Epidermal melanocyte (primary cell): ENCODE results near the gene APOA4.

ENCODE experiments used
- DNase-seq: peaks from one replicate; pipeline ENCODE4 v3.0.0; 2011; ENCODE audit warnings: low spot score; ENCODE audit not compliant: insufficient read length

APOA4 gene

DNA sequence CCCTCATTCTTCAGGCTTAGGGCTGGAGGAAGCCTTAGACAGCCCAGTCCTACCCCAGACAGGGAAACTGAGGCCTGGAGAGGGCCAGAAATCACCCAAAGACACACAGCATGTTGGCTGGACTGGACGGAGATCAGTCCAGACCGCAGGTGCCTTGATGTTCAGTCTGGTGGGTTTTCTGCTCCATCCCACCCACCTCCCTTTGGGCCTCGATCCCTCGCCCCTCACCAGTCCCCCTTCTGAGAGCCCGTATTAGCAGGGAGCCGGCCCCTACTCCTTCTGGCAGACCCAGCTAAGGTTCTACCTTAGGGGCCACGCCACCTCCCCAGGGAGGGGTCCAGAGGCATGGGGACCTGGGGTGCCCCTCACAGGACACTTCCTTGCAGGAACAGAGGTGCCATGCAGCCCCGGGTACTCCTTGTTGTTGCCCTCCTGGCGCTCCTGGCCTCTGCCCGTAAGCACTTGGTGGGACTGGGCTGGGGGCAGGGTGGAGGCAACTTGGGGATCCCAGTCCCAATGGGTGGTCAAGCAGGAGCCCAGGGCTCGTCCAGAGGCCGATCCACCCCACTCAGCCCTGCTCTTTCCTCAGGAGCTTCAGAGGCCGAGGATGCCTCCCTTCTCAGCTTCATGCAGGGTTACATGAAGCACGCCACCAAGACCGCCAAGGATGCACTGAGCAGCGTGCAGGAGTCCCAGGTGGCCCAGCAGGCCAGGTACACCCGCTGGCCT is 7.2 kb upstream of the APOA4 start:
- no peak for DNase-seq

DNA sequence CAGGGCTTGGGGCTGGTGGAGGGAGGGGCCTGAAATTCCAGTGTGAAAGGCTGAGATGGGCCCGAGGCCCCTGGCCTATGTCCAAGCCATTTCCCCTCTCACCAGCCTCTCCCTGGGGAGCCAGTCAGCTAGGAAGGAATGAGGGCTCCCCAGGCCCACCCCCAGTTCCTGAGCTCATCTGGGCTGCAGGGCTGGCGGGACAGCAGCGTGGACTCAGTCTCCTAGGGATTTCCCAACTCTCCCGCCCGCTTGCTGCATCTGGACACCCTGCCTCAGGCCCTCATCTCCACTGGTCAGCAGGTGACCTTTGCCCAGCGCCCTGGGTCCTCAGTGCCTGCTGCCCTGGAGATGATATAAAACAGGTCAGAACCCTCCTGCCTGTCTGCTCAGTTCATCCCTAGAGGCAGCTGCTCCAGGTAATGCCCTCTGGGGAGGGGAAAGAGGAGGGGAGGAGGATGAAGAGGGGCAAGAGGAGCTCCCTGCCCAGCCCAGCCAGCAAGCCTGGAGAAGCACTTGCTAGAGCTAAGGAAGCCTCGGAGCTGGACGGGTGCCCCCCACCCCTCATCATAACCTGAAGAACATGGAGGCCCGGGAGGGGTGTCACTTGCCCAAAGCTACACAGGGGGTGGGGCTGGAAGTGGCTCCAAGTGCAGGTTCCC is 6.5 kb upstream of the APOA4 start, which contains the start of gene APOC3:
TSS of gene APOC3 (plus strand) at position 383 of the 659 bp plus-strand sequence. CDS start 676 bp downstream, outside the sequence.
- DNase-seq: no peak

DNA sequence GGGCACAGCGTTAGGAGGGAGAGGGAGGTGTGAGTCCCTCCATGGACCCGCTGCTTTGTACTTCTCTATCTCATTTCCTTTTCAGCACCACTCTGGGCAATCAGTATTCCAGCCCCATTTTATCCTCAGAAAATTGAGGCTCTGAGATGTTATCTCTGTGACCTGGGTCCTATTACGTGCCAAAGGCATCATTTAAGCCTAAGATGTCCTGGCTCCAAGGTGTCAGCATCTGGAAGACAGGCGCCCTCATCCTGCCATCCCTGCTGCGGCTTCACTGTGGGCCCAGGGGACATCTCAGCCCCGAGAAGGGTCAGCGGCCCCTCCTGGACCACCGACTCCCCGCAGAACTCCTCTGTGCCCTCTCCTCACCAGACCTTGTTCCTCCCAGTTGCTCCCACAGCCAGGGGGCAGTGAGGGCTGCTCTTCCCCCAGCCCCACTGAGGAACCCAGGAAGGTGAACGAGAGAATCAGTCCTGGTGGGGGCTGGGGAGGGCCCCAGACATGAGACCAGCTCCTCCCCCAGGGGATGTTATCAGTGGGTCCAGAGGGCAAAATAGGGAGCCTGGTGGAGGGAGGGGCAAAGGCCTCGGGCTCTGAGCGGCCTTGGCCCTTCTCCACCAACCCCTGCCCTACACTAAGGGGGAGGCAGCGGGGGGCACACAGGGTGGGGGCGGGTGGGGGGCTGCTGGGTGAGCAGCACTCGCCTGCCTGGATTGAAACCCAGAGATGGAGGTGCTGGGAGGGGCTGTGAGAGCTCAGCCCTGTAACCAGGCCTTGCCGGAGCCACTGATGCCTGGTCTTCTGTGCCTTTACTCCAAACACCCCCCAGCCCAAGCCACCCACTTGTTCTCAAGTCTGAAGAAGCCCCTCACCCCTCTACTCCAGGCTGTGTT is 5.8 kb upstream of the APOA4 start:
- DNase-seq: no peak

GRCh38 chr11:116827461-116827860 is 4.4 kb upstream of the APOA4 start:
- DNase-seq: no peak

DNA sequence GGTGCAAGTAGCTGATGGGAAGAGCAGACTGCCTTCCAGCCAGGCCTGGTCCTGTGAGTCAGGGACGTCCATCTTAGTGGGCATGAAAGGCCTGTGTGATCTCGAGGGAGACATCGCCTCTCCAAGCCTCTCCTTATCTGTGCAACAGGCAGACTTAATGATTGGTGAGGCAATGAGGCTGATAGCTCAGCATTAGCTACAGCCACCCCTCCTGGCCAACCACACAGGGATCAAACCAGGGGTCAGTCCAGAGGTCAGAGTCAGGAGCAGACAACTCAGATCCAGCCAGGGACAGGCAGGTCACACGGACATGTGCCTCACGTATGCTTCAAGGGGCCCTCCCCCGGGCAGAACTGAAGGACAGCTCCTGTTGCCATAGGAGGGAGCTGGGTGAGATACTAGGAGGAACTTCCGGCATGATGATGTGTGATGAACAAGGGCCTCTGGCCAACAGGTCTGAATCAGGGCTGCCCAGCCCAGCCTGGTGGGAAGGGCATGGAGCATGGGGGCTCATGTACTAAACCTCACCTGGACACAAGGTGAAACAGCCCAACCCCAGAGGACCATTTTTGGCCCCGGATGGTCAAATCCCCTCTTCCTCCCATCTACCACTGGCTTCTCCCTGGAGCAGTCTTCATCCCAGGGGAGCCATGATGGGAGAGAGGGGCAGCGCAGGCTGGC is 3.8 kb upstream of the APOA4 start:
- DNase-seq: no peak

GRCh38 chr11:116825854-116826750 is 3.0 kb upstream of the APOA4 start:
- DNase-seq: no peak

DNA sequence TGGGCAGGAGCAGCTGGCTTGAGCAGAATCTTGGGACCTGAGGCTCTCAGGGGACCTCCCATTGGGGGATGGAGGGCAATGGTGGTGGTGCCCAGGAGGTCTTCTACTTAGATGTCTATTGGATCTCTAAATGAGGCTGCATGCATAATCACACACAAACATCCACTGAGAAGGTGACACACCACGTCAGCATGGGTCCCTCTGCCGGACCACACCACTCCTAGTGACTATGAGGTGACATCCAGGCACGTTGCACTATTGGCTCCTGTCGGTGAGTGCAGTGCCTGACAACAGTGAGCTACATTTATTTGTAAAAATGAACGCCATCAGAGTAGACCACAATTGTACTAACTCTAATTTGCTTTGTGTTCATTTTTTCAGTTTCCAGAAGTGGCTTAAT is 2.3 kb upstream of the APOA4 start:
- no peak for DNase-seq

GRCh38 chr11:116822575-116822974 is 529 bp downstream of the APOA4 start:
- DNase-seq: no peak

- no peak for DNase-seq
These were observed 1.8 kb downstream of the APOA4 start for GRCh38 chr11:116821050-116821918.

GRCh38 chr11:116819049-116819448 is 4.1 kb downstream of the APOA4 start:
- DNase-seq: no peak

GRCh38 chr11:116814502-116814901 is 8.6 kb downstream of the APOA4 start:
- DNase-seq: no peak

GRCh38 chr11:116813781-116814471 is 9.2 kb downstream of the APOA4 start:
- DNase-seq: no peak

GRCh38 chr11:116813170-116813569 is 9.9 kb downstream of the APOA4 start:
- no peak for DNase-seq

DNA sequence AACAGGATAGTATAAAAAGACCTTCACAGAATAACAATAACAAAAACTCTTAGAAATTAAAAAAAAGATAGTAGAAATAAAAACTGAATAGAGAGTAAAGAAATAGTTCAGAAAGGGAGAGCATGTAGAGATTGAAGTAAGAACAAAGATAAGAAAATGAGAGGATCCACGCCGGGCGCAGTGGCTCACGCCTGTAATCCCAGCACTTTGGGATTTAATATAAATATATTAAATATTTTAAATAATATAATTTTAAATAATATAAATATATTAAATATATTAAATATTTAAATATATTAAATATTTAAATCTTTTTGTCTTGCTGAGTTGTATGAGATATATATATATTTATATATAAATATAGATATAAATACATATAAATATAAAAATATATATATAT is 11.0 kb downstream of the APOA4 start:
- no peak for DNase-seq

GRCh38 chr11:116811194-116811593 is 11.9 kb downstream of the APOA4 start:
- DNase-seq: no peak

GRCh38 chr11:116808262-116809175 is 14.6 kb downstream of the APOA4 start:
- no peak for DNase-seq

GRCh38 chr11:116807601-116808261 is 15.4 kb downstream of the APOA4 start:
- DNase-seq: no peak
